ENCODE results near the gene HOXC5.
"Not testable (repeated sequence)": the region's sequence is repeated elsewhere in the genome, so short reads cannot be mapped to it uniquely, and the experiment has no call there.

HOXC5 gene

GRCh38 chr12:54033980-54034784 is 1.3 kb downstream of the HOXC5 start:
- DNase-seq (ENCODE audit: low read depth in 2 of 2) = no peak

GRCh38 chr12:54034785-54035310 is 2.0 kb downstream of the HOXC5 start:
- no peak for DNase-seq (ENCODE audit: low read depth in 2 of 2)

GRCh38 chr12:54035568-54036264 is 2.9 kb downstream of the HOXC5 start:
- no peak for DNase-seq (ENCODE audit: low read depth in 2 of 2)

GRCh38 chr12:54036620-54037359 is 3.9 kb downstream of the HOXC5 start:
- no peak for DNase-seq (ENCODE audit: low read depth in 2 of 2)

GRCh38 chr12:54037360-54038283 is 4.8 kb downstream of the HOXC5 start:
- DNase-seq (ENCODE audit: low read depth in 2 of 2) = no peak

GRCh38 chr12:54038284-54038870 is 5.5 kb downstream of the HOXC5 start:
- no peak for DNase-seq (ENCODE audit: low read depth in 2 of 2)

- DNase-seq (ENCODE audit: low read depth in 2 of 2) = no peak
Observed at GRCh38 chr12:54038871-54039414, 6.1 kb downstream of the HOXC5 start.

- no peak for DNase-seq (ENCODE audit: low read depth in 2 of 2)
Observed at GRCh38 chr12:54039417-54040147, 6.7 kb downstream of the HOXC5 start.

GRCh38 chr12:54040148-54040494 is 7.3 kb downstream of the HOXC5 start:
- DNase-seq (ENCODE audit: low read depth in 2 of 2) = no peak

- DNase-seq (ENCODE audit: low read depth in 2 of 2) = no peak
Observed at GRCh38 chr12:54040648-54041047, 7.8 kb downstream of the HOXC5 start.

GRCh38 chr12:54041097-54041690 is 8.3 kb downstream of the HOXC5 start:
- no peak for DNase-seq (ENCODE audit: low read depth in 2 of 2)

GRCh38 chr12:54042033-54042432 is 9.2 kb downstream of the HOXC5 start:
- not testable (repeated sequence) for DNase-seq (ENCODE audit: low read depth in 2 of 2)

- no peak for DNase-seq (ENCODE audit: low read depth in 2 of 2)
Observed at GRCh38 chr12:54042970-54043853, 10.4 kb downstream of the HOXC5 start.

- DNase-seq (ENCODE audit: low read depth in 2 of 2) = no peak
Observed at GRCh38 chr12:54044425-54045103, 11.7 kb downstream of the HOXC5 start.

GRCh38 chr12:54045401-54045800 is 12.6 kb downstream of the HOXC5 start:
- DNase-seq (ENCODE audit: low read depth in 2 of 2) = no peak

- DNase-seq (ENCODE audit: low read depth in 2 of 2) = no peak
Observed at GRCh38 chr12:54045868-54046521, 13.1 kb downstream of the HOXC5 start.

GRCh38 chr12:54046809-54047159 is 13.9 kb downstream of the HOXC5 start:
- DNase-seq (ENCODE audit: low read depth in 2 of 2) = no peak

All from stimulated activated CD8-positive, alpha-beta memory T cell treated with anti-CD3 and anti-CD28 coated beads, Interleukin-2, amount 100 ng/mL, for 1 hour (primary cell).